Ammon's horn (tissue), 1 donor: ENCODE measurements around the gene THSD7B.
"Not testable (repeated sequence)": the region's sequence is repeated elsewhere in the genome, so short reads cannot be mapped to it uniquely, and the experiment has no call there.

ENCODE experiments used
- DNase-seq: peaks from one replicate; pipeline ENCODE4 v3.0.0-alpha.2; 2016; ENCODE audit warnings: low spot score

Gene THSD7B

DNA sequence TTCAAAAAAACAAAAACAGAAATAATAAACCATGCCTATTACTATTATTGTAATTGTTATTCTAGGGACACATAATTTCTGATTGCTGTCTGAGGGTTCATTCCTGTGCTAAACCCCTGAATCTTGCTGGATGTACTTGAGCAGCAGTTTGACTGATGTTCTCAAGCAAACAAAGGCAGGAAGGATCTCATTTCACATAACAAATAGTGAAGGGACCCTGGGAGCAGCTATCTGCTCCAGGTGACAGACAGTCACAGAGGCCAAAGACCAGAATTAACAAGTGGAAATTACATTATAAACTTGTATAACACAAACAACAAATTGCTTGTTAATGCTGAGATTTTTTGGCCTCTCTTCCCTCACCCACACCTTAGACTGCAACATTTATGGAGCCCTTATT lies 284.2 kb downstream of the THSD7B start:
- DNase-seq = no peak

DNA sequence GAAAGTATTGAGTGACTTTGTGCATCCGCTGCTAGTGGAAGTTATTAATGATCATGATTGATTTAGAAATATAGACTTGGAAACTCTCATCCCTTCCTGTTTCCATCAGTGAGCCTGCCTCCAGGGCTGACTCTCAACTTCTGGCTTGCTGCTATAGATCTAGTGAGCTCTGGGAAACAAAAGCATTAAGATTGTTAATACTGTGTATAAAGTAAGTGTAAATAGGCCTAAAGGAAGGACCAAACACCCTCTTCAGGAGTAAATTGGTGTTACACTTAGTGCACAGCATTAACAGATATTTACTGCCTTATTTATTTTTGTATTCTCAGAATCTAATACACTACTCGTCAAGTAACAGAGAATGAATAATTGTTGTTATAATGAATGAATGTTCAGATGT lies 285.6 kb downstream of the THSD7B start:
- no peak for DNase-seq

DNA sequence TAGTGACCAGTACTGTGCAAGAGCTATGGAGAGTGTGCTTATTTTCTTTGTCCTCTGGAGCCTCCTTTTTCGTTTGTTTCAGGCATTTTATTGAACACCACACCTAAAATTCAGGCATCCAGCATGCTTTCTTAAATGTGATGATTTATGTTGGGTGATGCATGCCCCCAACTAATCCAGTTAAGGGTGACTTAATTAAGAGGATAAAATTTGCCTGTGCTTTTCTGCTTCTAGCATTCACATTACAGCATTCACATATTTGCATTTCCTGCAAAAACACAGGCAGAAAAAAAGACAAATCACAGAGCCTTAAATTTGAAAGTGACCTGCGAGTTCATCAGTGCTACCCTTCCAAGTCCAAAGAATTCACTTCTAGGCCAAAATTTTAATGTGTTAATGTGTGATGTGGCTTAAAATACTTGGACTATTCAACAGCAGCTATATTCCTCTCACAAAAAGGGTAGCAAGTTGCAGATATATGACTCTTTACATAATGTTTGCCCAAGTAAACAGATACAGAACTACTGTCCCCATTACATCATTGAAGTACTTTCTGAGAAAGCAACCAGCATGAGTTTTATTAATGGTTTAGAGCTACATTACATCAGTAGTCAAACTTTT lies 286.5 kb downstream of the THSD7B start:
- DNase-seq = no peak

DNA sequence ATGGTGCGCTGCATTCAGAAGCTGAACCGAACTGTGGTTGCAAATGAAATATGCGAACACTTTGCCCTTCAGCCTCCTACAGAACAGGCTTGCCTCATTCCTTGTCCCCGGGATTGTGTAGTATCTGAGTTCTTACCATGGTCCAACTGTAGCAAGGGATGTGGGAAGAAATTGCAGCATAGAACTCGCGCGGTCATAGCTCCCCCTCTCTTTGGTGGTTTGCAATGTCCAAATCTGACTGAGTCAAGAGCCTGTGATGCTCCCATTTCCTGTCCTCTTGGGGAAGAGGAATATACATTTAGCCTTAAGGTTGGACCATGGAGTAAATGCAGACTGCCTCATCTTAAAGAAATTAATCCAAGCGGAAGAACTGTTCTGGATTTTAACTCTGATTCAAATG lies 291.4 kb downstream of the THSD7B start:
- DNase-seq = no peak

DNA sequence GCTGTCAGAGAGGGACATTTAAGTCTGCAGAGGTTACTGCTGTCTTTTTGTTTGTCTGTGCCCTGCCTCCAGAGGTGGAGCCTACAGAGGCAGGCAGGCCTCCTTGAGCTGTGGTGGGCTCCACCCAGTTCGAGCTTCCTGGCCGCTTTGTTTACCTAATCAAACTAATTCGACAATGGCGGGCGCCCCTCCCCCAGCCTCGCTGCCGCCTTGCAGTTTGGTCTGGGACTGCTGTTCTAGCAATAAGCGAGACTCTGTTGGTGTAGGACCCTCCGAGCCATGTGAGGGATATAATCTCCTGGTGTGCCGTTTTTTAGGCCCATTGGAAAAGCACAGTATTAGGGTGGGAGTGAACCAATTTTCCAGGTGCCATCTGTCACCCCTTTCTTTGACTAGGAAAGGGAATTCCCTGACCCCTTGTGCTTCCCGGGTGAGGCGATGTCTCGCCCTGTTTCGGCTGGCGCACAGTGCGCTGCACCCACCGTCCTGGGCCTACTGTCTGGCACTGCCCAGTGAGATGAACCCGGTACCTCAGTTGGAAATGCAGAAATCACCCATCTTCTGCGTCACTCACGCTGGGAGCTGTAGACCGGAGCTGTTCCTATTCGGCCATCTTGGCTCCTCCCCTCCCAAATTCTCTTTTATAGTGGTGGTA lies 310.9 kb downstream of the THSD7B start:
- not testable (repeated sequence) for DNase-seq

DNA sequence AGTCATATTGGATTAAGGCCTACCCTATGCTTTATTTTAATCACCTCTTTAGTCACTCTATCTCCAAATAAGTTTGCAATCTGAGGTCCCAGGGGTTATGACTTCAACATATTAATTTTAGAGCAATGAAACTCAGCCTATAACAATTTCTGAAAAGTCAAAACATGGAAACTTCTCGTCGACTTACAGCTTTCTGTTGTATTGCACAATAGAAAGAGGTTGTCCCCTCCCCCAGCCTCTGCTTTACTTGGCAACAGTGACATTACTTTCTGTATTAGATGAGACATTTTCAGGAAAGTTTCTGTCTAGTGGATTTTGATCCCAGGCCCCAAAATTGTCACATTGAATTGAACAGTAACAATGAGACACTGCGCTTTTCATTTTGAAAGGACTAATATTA lies 326.4 kb downstream of the THSD7B start:
- DNase-seq = no peak

DNA sequence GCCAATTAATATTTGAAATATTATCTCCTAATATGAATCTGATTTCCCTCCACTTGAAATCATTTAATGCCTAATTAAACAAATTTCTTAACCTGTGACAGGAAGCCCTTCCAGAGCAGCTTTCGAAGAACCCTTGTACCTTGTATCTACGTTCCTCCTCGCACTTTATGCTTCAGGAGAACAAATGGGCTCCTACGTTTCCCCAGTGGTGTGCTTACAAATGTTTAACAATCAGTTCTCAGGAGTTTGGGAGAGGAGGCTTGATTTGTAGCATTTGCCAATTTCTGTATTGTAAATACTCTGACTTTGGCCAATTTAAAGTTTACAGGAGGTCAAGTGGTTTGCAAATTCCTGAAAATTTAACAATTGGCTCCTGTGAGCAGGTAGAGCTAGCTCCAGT lies 327.8 kb downstream of the THSD7B start:
- no peak for DNase-seq

DNA sequence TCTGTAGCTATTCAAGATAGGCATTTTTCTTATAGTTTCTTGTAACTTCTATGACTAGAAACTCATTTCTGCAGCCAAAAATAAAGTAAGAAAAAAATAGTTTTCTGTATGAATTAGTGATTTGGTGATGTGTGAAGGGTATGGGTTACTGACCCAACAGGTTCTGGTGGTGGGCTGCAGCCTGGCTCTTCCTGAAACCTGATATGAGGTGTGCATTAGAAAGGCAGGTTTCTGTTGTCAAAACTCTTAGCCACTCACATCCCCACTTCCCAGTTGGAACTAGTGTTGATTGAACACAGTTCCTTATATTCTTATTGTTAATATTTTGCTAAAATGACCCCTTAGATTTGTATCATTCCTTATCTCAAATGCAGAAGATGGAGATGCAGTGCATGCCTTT lies 330.8 kb downstream of the THSD7B start:
- no peak for DNase-seq

DNA sequence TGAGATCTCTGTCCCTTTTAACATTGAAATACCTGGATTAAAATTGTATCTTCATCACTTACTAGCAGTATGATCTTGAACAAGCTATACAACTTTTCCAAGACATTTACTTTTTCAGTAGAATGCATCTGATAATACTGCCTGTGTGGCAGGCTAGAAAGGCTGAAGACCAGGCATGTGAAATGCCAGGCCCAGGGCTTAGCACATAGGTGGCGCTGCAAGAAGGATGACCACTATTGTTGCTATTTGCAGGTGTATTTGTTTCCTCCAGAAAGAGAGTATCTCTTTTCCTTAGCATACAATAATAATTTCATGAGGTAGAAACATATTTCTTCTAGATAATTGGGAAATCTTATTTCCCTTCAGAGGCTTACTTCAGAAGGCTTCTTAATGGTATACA lies 331.3 kb downstream of the THSD7B start:
- no peak for DNase-seq

DNA sequence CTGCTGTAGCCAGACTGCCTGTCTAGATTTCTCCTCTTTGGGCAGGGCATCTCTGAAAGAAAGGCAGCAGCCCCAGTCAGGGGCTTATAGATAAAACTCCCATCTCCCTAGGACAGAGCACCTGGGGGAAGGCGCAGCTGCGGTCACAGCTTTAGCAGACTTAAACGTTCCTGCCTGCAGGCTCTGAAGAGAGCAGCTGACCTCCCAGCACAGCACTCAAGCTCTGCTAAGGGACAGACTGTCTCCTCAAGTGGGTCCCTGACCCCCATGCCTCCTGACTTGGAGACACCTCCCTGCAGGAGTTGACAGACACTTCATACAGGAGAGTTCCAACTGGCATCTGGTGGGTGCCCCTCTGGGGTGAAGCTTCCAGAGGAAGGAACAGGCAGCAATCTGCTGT lies 336.5 kb downstream of the THSD7B start:
- not testable (repeated sequence) for DNase-seq

DNA sequence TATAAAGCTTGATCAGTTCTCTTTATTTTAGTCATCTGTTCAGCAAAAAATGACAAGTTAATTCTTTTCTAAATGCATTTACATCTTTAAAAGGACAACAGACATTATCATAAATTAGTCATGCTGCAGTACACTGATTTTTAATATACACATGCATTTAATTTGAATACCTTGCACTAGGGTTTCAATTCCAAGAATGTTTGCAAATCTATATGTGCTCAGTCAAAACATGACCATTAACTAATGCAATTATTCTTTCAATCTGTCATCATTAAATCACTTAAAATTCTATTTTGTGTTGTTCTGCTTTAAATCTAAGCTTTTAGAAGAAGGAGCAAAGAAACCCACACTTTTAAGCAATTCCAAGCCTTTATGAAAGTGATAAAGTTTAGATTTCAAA lies 342.6 kb downstream of the THSD7B start:
- DNase-seq = no peak

DNA sequence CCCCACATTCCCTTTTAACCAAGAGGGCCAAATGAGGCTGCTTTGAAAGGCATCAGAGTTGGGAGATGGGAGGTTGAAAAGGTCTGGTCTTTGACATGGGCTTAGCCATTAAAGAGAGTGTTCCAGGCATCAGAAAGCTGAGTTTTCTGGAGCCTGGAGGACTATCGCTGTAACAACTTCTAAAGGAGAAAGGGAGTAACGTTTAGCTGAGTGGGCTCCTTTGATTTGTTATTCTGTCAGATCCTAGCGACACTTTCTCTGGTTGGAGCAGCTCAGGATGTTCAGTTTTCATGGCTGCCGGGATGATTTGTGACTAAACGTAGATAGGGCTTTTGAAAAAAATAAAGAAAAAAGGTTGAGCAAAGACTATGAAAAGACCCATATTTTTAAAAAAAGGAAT lies 346.6 kb downstream of the THSD7B start:
- no peak for DNase-seq

DNA sequence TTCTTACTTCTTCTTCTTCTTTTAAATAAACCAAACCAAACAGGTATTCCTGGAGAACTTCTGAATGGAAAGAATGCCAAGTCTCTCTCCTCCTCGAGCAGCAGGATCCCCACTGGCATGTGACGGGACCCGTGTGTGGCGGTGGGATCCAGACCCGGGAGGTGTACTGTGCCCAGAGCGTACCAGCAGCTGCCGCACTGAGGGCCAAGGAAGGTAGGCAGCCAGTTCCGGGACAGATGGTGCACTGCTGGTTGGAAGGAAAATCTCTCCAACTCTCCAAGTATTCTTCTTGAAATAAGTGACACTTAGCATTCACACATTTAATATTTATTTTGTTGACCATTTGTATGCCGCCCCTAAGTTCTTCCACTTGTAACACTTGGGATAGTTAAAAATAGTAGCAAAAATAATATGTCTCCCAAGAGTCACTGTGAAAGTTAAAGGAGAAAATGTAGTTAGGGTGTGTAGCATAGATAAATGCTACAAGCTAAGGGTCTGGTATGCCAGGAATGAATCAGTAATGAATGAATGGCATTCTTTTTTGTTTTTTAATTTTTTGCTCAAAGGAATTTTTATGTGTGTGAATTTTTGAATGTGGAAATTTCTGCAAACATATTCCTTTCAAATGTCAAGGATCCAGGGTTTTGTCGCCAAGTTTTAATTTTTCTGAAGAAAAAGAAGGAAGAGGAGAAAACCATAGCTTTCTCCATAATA lies 349.9 kb downstream of the THSD7B start:
- no peak for DNase-seq

DNA sequence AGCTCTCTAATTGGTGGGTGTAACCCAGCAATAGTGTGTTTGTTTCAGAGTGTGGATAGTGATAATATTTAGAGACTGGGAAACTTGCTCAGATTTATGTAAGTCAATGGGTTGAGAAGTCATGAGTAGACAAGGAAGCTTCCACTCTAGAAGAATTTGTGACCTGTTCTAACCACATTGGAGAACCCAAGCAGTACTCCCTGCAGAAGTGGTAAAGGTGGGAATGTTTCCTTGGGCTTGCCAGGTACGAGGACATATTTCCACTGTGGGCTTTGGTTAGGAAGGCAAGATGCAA lies 350.4 kb downstream of the THSD7B start:
- DNase-seq = no peak

DNA sequence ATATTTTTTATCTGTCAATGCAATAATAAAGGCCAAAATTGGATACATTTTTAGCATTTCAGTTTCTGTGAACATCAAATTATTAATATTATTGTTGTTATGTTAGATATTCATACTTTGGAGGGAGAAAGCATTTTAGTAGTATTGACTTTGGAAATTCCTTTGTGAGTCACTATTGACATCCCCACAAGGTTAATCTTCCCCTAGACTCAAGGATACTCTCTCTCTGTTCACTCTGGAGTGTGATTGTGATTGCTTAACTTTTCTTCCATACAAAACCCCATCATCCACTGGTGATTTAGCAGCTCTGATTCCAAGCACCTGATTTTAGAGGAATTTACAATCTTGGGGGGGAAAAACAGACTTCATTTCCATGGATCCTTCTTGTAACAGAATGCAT lies 352.0 kb downstream of the THSD7B start:
- no peak for DNase-seq

DNA sequence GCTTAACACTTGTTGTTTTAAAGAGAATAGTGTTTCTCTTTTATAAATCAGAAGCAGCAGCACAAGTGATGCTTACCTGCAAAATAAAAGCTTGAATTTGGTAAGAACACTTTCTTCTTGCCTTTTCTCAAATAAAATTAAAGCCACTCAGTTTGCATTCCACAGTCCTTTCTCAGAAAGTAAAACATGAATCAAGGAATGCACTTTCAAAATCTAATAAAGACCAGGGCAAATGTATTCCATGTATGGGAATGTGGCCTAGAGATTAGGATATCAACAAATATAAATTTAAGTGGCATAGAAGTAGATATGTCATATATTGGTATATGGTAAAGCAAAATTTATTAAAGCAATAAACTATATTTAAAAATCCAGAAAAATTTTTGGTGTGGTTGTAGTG lies 352.8 kb downstream of the THSD7B start:
- no peak for DNase-seq

DNA sequence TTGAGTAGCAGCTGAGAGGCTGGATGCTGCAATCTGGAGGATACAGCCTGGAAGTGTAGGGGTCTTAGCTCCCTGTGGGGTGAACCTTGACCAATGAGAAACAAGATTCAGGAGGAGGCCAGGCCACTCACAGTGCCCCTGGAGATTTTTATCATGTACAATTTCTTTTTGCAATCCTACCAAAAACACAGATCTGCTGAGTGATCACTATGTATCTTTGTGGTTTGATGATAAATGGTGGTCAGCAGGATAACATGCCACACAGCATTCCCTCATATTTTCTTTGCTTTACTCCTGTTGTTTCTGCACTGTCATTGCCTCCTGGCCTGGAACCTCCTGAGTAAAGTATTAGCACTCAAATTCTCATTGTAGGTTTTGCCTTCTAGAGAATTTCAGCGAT lies 357.9 kb downstream of the THSD7B start:
- DNase-seq = no peak

DNA sequence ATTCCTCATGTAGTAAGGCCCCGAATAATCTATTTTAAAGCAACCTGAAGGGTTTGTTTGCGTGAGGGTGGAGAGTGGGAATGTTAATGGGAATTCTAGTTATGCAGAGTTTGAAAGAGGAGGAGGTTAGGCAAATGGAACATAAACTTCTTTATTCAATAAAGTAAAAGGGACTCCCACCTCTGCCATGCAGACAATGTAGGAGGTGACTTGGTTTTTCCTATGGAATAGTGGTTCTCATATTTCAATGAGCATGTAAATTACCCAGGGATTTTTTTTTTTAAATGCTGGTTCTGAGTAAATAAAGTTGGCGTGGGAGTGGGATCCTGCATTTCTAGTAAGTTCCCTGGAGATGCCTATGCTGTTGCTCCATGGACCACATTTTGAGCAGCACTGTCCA lies 367.9 kb downstream of the THSD7B start:
- DNase-seq = no peak

DNA sequence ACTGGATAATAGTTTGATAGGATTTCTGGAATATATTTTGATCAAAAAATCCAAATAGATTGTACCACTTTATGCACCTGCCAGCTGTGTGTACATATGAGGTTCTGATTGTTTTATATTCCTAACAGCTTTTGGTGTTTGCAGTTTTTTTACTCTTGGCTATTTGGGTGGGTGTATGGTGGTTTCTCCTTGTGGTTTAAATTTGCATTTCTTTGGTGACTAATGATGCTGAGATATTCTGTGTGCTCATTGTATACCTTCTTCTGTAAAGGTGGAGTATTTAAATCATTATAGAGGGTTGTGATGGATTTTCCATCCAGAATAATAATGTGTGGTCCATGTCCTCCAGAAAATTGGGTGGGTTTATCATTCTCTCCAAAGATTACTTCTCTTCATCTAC lies 372.9 kb downstream of the THSD7B start:
- no peak for DNase-seq

DNA sequence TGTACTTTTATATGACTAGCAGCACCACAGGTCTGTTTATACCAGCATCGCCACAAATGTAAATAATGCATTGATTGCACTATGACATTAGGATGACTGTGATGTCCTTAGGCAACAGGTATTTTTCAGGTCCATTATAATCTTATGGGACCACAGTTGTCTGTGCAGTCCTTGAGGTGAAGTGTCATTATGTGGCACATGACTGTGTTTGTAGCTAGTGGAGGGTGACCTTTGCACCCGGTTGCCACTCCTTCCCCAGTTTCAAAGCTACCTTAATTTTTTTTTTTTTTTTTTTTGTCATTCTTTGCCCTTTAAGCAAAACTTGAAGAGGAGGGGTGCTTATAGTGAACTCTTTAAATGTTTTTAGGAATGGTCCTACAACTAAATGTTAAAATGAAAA lies 386.4 kb downstream of the THSD7B start:
- DNase-seq = no peak

DNA sequence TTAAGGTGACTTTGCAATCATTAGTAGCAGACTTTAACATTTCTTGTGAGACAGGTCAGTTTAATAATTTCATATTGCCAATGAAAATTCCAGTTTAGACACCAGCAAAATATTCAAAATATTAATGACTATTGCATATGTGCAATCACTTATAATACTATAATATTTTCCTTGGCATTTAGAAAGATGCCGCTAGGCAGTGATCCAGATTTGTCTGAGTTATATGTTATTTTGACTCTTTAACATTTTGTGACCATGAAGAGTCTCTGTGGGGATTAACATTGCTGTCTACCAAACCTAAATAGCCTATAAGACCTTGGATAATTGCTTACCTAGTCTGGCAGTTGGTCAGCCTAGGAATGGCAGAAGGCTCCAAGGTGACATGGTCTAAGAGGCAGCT lies 389.6 kb downstream of the THSD7B start:
- no peak for DNase-seq

DNA sequence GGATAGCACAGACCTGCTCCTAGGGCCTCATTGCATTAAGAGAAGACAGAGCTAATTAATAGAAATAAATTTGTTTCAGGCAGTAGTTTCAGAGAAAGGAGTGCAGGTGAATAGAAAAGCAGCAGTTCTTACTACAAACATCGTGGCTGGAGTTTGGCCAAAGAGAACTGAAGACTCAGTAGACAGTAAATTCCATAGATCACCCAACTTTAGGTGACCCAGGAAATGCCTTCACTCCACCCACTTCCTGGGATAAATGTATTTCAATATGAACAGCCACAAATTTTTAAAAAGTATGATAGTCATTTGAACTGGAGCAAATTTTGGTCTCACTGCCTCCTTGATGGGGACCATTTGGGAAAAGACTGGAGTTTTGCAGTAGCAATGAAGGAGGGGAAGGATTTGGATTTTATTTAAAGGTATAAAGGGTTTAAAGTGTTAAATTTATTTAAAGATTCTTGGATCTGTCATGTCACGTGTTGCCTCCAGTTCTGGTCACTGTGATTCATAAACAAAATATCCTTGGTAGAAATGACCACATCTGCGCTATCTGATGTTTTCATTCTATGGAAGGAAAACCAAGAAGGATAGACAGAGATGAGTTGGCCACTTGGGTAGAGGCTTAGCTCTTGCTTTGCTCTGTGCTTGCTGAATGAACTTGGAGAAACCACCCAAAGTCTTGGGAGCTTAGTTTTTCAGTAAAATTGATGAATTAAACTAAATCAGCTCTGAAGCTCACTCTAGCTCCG lies 390.2 kb downstream of the THSD7B start:
- no peak for DNase-seq

DNA sequence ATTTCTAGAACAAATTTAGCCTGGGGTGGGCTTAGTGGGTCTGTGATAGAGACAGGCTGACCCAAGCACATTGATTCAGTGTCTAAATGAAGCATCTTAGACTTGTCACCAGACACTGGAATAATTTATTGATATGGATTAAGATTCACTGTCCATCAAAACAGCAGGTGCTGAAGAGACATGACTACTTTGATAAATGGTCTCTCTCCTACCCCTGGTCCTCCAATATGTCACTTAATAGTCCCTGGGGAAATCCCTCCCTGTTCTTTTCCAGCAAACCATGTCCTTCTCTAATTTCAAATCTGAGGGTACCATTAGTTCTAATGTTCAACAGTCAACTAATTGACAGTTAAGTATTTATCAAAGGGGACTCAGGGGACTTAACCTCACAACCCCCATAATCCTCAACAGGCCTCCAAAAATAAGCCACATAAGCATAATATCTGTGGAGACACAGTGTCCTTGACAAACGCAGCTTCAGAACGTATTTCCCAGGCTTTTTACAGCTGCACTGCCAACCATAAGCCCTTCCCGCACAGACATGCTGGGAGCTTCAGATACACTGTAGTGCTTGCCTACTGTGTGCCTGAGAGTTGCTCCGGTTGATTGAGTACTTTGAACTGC lies 391.0 kb downstream of the THSD7B start:
- no peak for DNase-seq
